Dendritic cell treated with granulocyte-macrophage colony-stimulating factor and Interleukin-4, amounts not matched to agents 40 ng/mL and 50 ng/mL, for 4 days (primary cell): ENCODE data around the gene ARPC4.

Source experiments
- H3K27ac Mint-ChIP-seq: one replicate; pipeline ENCODE4 v1.8.0; 2022; ENCODE audit warnings: mild to moderate bottlenecking, mixed read lengths
- H3K27me3 Mint-ChIP-seq: one replicate; pipeline ENCODE4 v1.8.0; 2022; ENCODE audit warnings: mild to moderate bottlenecking, mixed read lengths
- H3K36me3 Mint-ChIP-seq: one replicate; pipeline ENCODE4 v1.8.0; 2022; ENCODE audit warnings: low read depth, mixed read lengths
- H3K4me1 Mint-ChIP-seq: one replicate; pipeline ENCODE4 v1.8.0; 2022; ENCODE audit warnings: low read depth, mixed read lengths
- H3K4me3 Mint-ChIP-seq: one replicate; pipeline ENCODE4 v1.8.0; 2022; ENCODE audit warnings: mild to moderate bottlenecking, moderate library complexity, mixed read lengths
- H3K9me3 Mint-ChIP-seq: one replicate; pipeline ENCODE4 v1.8.0; 2022; ENCODE audit warnings: mixed read lengths
- intact Hi-C: fragments of 100-400 bp; cut with micrococcal nuclease; formaldehyde crosslinking; loops from one replicate; pipeline ENCODE4 v1.15.0; 2022

ARPC4 gene

DNA sequence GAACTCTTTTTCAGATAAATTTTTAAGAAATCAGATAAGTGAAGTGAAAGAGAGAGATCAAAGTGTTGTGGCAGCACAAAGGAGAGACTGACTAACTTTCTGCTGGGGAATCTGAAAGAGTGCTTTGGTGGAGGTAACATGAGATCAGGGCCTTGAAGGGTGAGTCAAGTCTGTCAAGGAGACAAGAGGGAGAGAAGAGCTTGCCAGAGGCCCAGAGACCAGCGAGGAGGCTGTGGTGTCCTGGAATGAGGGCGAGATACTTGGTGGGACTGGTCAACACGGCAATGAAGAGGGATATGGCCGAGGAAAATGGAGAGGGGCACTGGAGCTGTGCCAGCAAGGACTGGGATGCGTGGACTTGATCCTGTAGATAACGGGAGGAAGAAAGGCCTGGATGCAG lies 5.2 kb upstream of the ARPC4 start:
- Mint-ChIP-seq H3K4me3 (no peak overlapping the region), H3K4me1 (peaks cover 31% of the 10 kb centered on the region), H3K27me3 (no peaks in the 10 kb centered on the region), H3K27ac (peak overlapping the region; percentile 12), H3K36me3 (peaks cover 94% of the 10 kb centered on the region), H3K9me3 (no peaks in the 10 kb centered on the region)
- intact Hi-C loops: no loop called here

DNA sequence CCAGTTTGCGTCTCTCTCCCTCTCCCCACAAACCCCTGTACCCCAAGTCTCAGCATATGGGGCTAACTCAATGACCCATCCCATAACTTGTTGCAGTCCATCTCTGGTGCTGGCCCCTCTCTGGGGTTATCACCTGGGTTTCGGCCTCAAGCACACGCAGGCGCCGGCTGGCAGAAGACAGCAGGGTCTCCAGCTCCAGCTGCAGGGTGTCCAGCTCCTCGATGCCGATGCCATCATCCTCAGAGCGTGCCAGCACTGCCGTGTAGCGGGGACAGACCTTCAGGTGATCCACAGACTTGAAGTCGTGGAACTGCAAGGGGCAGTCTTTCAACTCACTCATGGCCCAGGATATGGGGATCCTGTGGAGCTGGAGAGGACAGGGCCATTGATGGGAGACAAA lies 1.8 kb upstream of the ARPC4 start:
- Mint-ChIP-seq H3K27ac (peak overlapping the region; percentile 48), H3K9me3 (no peaks in the 10 kb centered on the region), H3K4me1 (peaks cover 53% of the 10 kb centered on the region), H3K4me3 (no peak overlapping the region), H3K36me3 (peaks cover 94% of the 10 kb centered on the region), H3K27me3 (no peaks in the 10 kb centered on the region)
- intact Hi-C loops: no loop called here

DNA sequence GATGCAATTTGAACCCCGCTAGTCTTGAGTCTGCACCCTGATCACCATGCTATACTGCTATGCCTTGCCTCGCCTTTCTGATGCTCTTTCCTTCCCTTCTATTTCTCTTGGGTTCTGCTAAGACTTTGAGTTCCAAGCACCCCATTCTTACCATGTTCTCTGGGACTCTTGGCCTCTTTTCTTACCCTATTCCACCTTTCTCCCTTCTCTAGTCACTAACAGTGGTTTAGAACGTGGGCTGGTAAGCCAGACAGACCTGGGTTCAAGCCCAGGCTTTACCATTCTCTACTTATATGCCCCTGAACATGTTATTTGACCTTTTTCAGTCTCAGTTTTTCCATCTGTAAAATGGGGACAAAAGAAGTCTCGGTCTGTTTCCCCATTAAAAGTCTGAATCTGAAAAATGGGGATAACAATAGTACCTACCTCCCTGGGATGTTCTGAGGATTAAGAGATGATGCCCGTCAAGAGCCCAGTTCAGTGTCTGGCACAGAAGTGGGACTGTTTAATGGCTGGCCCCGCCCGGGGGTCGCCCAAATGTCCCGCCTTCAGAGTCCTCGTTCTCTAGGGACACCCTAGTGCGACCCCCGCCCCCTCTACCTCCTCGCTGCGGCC lies 985 bp upstream of the ARPC4 start:
- intact Hi-C loops: loop anchor here (1.0 to 2.0 kb wide), 2 partner anchors 41 to 61 kb away; partner anchors contain the start of gene BRPF1
- H3K27me3 Mint-ChIP-seq: no peaks in the 10 kb centered on the region
- peak overlapping the region; percentile 95 for H3K4me3 Mint-ChIP-seq
- peaks cover 57% of the 10 kb centered on the region for H3K4me1 Mint-ChIP-seq
- peaks cover 94% of the 10 kb centered on the region for H3K36me3 Mint-ChIP-seq
- no peaks in the 10 kb centered on the region for H3K9me3 Mint-ChIP-seq
- H3K27ac Mint-ChIP-seq: peak overlapping the region; percentile 100

DNA sequence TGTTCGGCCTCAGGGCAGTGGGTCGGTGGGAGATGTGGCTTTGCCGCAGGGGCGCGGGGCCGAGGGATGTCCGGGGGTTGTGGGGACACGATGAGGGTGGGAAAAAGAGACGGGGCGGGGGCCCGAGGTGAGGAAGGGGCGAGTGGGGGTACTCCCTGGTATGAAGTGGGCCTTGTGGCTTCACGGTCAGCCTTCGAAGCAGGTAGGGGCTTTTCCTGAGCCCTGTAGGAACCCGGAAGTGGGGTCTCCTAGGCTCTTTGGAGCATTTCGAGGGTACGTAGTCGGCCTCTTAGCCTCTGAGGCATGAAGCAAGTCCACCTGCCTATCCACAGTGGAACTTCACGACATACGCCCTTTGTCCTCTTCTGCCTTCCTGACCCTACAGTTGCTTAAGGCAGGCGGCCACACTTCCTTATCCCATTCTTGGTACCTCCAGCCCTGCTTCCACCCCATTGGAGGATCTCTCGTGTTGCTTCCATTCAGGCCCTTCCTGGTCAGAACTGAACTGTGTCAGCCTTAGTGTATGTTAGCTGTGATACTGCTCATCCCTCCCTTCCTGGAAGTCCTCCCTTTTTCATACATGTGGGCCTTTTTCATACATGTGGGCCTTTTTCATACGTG lies 389 bp downstream of the ARPC4 start:
- H3K27ac Mint-ChIP-seq: peak overlapping the region; percentile 100
- peak overlapping the region; percentile 95 for H3K4me3 Mint-ChIP-seq
- H3K4me1 Mint-ChIP-seq: peaks cover 63% of the 10 kb centered on the region
- intact Hi-C loops: loop anchor here (2.0 kb wide), 1 partner anchor 42 kb away; no protein-coding TSS in a partner anchor
- H3K27me3 Mint-ChIP-seq: no peaks in the 10 kb centered on the region
- H3K36me3 Mint-ChIP-seq: peaks cover 94% of the 10 kb centered on the region
- no peaks in the 10 kb centered on the region for H3K9me3 Mint-ChIP-seq

DNA sequence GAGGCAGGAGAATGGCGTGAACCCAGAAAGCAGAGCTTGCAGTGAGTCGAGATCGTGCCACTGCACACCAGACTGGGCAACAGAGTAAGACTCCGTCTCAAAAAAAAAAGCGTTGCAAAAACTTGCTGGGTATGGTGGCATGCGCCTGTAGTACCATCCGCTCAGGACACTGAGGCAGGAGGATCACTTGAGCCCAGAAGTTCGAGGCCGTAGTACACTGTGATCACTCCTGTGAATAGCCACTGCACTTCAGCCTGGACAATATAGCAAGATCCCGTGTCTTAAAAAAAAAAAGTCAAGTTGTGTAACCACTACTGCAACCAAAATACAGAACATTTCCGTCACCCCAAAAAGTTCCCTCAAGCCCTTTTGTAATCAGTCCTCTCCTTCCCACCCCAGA lies 1.5 kb downstream of the ARPC4 start:
- no peaks in the 10 kb centered on the region for H3K9me3 Mint-ChIP-seq
- H3K4me1 Mint-ChIP-seq: peaks cover 64% of the 10 kb centered on the region
- no peaks in the 10 kb centered on the region for H3K27me3 Mint-ChIP-seq
- intact Hi-C loops: loop anchor here (2.0 kb wide), 1 partner anchor 14 kb away; no protein-coding TSS in a partner anchor
- H3K27ac Mint-ChIP-seq: peak overlapping the region; percentile 100
- H3K36me3 Mint-ChIP-seq: peaks cover 93% of the 10 kb centered on the region
- peak overlapping the region; percentile 95 for H3K4me3 Mint-ChIP-seq

DNA sequence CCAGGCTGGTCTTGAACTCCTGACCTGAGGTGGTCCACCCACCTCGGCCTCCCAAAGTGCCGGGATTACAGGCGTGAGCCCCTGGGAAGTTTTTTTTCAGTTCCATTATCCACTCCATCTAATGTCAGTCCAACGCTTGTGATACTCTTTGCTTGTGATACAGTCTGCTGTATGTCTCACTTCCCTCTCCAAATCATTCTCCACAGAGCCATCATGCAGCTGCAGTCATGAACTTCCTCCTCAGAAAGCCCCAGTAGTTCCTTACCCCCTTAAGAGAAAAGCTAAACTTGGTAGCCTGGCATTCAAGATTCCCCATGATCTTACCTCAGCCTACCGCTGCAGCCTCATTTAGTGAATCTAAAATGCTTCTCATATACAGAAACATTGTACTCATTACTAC lies 2.3 kb downstream of the ARPC4 start:
- intact Hi-C loops: loop anchor here (2.0 kb wide), 1 partner anchor 14 kb away; no protein-coding TSS in a partner anchor
- no peaks in the 10 kb centered on the region for H3K9me3 Mint-ChIP-seq
- peak overlapping the region; percentile 100 for H3K27ac Mint-ChIP-seq
- peaks cover 58% of the 10 kb centered on the region for H3K4me1 Mint-ChIP-seq
- H3K27me3 Mint-ChIP-seq: no peaks in the 10 kb centered on the region
- peak overlapping the region; percentile 95 for H3K4me3 Mint-ChIP-seq
- peaks cover 93% of the 10 kb centered on the region for H3K36me3 Mint-ChIP-seq

DNA sequence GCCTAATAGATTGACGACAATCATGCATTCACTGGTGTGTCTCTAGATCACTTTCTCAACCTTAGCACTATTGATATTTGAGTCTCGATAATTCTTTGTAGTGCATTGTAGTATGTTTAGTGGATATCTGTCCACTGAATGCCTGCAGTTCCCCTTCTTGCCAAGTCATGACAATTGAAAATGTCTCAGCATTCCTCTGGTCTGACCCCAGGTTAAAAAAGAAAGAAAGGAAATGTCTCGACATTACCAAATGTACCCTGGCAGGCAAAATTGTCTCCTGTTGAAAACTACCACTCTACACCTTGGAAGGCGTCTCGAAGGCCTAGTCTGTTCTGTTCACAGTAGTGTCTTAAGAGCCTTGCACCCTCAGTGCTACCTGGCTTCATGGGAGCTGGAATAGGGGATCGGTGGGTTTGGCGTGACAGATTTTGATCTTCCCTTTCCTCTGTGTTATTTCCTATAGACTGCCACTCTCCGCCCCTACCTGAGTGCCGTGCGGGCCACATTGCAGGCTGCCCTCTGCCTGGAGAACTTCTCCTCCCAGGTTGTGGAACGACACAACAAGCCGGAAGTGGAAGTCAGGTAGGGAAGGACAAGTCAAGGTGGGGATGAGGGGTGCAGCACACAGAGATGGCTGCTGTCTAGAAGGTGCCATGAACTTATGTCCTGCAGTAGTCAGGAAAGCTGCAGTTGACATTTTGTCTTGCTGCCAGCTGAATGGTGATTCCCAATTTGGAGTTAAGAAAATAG lies 4.5 kb downstream of the ARPC4 start:
- Mint-ChIP-seq H3K36me3 (peaks cover 99% of the 10 kb centered on the region), H3K27ac (no peak overlapping the region), H3K4me1 (peaks cover 41% of the 10 kb centered on the region), H3K9me3 (no peaks in the 10 kb centered on the region), H3K27me3 (no peaks in the 10 kb centered on the region), H3K4me3 (no peak overlapping the region)
- intact Hi-C loops: no loop called here

DNA sequence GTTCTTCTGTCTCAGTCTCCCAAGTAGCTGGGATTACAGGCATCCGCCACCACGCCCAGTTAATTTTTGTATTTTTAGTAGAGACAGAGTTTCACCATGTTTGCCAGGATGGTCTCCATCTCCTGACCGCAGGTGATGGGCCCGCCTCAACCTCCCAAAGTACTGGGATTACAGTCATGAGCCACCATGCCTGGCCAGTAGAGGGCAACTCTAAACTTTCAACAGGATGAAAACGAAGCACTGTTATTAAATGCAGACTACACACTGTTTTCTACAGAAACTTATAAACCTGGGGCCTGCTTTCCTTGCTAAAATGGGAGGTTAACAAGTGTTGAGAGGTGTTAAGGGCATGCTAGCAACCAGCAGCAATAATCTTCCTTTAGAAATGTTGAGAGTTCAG lies 7.6 kb downstream of the ARPC4 start:
- Mint-ChIP-seq H3K4me3 (no peak overlapping the region), H3K36me3 (peaks cover 99% of the 10 kb centered on the region), H3K9me3 (no peaks in the 10 kb centered on the region), H3K27ac (no peak overlapping the region), H3K27me3 (no peaks in the 10 kb centered on the region), H3K4me1 (peaks cover 42% of the 10 kb centered on the region)
- intact Hi-C loops: no loop called here

DNA sequence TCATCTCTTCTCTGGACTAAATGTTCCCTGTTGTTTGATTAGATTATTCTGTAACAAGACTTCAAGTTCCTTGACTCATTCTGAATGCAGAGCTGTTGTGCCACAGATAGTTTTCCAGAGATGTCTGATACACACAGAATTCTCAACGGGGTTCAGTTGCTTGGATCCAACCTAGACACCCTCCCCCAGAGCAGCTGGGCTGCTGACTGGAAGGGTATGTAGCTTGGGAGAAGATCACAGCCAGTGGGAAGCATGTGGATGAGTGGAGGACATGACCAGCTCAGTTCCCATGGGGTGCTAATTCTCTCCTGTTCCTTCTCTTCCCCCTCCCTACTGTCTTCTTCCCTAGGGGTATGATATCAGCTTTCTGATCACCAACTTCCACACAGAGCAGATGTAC lies 10.6 kb downstream of the ARPC4 start:
- Mint-ChIP-seq H3K27ac (peak overlapping the region; percentile 27), H3K27me3 (no peaks in the 10 kb centered on the region), H3K4me1 (peaks cover 47% of the 10 kb centered on the region), H3K9me3 (no peaks in the 10 kb centered on the region), H3K36me3 (peaks cover 97% of the 10 kb centered on the region), H3K4me3 (no peak overlapping the region)
- intact Hi-C loops: no loop called here

DNA sequence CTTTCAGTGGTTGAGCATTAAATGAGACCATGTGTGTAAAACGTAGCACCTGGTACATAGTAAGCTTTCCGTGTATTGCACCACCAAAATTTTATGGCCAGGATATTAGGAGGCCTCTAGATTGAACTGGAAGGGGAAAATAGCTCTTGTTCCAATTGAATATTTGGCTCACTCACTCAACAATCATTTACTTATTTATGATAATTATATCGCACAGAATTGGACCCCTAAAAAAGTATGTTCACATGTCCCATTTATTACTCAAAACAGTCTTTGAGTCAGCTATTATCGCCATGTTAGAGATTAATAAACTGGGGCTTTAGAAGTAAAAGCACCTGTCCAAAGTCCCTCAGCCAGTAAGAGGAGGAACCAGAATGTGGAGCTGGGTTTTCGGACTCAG lies 12.1 kb downstream of the ARPC4 start:
- Mint-ChIP-seq H3K27ac (no peak overlapping the region), H3K27me3 (no peaks in the 10 kb centered on the region), H3K9me3 (no peaks in the 10 kb centered on the region), H3K4me3 (no peak overlapping the region), H3K36me3 (peaks cover 96% of the 10 kb centered on the region), H3K4me1 (peaks cover 60% of the 10 kb centered on the region)
- intact Hi-C loops: no loop called here

DNA sequence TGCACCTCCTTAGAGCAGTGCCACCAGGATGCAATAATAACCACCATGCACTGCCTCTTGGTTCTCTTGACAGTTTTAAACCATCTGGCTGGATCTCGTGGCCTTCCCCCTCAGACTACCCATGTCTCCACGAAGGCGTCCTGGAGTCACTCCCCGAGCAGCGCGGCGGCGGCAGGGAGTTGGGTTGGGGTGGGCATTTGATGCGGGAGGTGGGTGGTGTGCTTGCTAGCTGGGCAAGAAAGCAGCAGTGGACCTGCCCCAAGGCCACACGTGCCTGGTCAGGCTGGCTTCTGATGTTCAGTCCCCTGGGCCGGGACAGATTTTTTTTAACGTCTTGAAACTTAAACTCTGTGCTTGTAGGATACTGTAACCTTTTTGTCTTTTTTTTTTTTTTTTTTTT lies 13.3 kb downstream of the ARPC4 start:
- Mint-ChIP-seq H3K4me3 (no peak overlapping the region), H3K36me3 (peaks cover 92% of the 10 kb centered on the region), H3K27me3 (no peaks in the 10 kb centered on the region), H3K27ac (no peak overlapping the region), H3K9me3 (no peaks in the 10 kb centered on the region), H3K4me1 (peaks cover 71% of the 10 kb centered on the region)
- intact Hi-C loops: no loop called here

DNA sequence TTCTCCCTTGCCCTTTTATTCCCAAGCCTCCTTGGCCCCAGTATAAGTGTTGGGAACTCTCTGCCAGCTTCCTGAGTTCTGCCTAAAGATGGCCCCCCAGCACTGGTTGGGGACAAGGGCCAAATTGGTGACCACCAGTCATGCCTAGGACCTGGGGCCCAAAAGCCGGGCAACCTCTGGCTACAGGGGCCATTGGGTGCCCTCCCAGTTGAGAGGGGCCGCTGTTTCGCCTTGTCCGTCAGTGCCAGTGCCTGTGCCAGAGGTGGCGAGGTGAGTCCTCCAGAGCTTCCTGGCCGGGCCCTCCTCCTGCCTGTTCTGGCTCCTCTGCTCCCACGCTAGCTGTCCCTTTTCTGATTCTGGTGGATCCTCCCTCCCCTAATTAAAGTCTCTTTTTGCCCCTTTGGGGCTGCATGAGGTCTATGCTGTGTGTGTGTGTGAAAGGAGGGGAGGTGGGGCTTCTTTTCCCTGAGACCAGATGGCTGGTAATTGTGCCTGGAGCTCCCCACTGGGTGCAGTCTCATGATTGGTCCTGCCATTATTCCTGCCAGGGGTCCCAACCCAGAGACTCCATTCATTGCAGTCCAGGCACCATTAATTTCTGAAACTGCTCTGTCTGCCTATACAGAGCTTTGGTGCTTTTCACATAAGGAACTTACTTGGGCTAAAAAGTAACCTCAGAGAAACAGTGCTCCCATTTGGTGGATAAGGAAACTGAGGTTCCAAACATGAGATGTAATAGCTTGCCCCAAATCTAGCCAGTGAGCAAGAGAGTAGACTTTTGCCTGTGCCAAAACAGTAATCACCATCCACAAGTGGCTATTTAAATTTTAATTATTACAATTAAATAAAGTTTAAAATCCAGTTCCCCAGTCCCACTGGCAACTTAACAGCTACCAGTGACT lies 14.1 kb downstream of the ARPC4 start:
- peaks cover 92% of the 10 kb centered on the region for H3K36me3 Mint-ChIP-seq
- no peaks in the 10 kb centered on the region for H3K9me3 Mint-ChIP-seq
- no peaks in the 10 kb centered on the region for H3K27me3 Mint-ChIP-seq
- peaks cover 78% of the 10 kb centered on the region for H3K4me1 Mint-ChIP-seq
- intact Hi-C loops: no loop called here
- no peak overlapping the region for H3K4me3 Mint-ChIP-seq
- H3K27ac Mint-ChIP-seq: peak overlapping the region; percentile 21

DNA sequence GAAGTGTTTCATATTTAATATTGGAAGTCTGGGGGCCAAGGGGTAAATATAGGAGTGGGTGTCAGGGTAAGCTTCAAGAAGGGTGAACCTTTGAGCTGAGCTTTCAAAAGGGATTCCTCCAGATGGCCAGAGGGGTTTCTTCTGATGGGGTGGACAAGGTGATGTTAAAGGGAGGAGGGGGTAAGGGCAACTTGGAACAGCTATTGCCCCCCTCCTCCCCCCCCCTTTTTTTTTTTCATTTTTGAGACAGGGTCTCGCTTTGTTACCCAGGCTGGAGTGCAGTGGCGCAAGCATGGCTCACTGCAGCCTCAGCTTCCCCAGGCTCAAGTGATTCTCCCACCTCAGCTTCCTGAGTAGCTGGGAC lies 15.1 kb downstream of the ARPC4 start:
- peaks cover 86% of the 10 kb centered on the region for H3K36me3 Mint-ChIP-seq
- H3K4me3 Mint-ChIP-seq: no peak overlapping the region
- H3K27me3 Mint-ChIP-seq: no peaks in the 10 kb centered on the region
- peaks cover 74% of the 10 kb centered on the region for H3K4me1 Mint-ChIP-seq
- intact Hi-C loops: loop anchor here (2.0 kb wide), 1 partner anchor 13 kb away; no protein-coding TSS in a partner anchor
- H3K27ac Mint-ChIP-seq: peak overlapping the region; percentile 97
- no peaks in the 10 kb centered on the region for H3K9me3 Mint-ChIP-seq
